ENCODE results near the gene SFMBT2.
A peak's percentile ranks its signal among the peaks of the same experiment; 100 is the strongest.

The SFMBT2 gene

DNA sequence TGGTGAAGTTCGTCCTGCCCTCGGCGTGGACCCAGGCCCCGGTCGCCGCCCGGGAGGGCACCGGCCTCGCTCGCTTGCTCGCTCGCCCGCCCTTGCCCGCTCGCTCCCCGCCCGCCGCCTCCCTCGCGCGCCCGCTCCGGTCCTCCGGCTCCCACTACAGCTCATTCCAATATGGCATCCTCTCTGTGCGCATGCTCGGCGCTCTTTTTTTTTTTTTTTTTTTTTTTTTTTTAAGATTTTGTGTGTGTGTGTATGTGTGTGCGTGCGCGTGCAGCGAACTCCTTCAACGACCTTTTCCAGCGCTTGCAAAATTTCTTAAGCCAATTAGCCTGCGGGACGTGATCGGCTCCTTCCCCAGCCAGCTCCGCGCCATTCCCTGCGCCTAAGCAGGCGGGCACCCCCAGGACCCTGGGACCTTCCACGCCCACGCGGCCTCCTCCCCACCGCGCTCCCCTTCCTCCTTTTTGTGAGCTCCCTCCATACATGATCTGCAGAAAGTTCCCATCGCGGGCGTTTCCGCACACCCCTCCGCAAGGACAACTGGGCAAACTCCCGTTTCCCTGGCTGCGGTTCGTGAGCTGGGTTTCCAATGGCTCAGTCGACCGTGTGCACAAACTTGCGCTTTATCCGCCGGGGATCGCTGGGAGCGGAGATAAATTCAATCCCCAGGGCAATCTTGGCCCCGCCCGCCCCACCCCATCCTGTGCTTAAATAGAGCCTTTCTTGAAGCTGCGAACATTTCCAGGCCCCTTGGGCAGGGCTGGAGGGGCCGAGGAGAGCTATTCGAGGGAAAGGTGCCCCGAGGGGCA, at the start of gene SFMBT2:
Gene SFMBT2, minus strand, starts transcription at position 173 of the 809 bp plus-strand sequence. CDS start 29,136 bp downstream, outside the sequence.
- DNase-seq, result peak; percentile 72

DNA sequence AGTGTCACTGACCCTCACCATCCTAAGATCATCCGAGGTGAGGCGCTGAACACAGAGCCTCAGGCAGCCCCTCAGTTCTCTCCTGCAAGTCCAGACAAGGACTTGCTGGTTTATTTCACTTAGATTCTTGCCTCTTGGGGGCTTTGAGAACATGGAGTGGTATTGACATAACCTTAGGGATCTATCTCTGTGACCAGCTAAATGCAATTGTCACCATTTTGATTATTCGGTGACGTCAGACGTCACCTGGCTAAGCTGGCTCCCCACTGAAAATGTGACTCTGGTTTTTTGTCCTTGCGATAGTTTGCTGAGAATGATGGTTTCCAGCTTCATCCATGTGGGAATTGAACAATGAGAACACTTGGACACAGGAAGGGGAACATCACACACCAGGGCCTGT, 49.2 kb upstream of the SFMBT2 start:
- no peak for DNase-seq

DNA sequence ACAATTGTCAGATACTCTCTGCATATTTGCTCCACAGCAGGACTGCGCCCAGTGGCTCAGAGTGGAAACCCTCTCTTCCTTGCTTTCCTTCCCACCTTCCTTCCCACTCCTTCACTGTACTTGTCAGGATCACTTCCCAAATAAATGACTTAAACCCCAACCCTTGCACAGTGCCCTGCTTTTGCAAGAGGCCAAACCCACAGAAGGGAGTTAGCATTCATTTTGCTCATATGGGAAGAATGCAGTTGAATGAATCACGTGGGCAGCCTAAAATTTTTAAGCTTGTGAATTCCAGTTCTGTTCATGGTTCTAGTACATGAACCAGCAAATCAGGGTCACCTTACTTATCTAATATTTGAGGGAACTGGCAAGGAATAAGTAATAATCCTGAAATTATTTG, 47.7 kb upstream of the SFMBT2 start:
- no peak for DNase-seq

DNA sequence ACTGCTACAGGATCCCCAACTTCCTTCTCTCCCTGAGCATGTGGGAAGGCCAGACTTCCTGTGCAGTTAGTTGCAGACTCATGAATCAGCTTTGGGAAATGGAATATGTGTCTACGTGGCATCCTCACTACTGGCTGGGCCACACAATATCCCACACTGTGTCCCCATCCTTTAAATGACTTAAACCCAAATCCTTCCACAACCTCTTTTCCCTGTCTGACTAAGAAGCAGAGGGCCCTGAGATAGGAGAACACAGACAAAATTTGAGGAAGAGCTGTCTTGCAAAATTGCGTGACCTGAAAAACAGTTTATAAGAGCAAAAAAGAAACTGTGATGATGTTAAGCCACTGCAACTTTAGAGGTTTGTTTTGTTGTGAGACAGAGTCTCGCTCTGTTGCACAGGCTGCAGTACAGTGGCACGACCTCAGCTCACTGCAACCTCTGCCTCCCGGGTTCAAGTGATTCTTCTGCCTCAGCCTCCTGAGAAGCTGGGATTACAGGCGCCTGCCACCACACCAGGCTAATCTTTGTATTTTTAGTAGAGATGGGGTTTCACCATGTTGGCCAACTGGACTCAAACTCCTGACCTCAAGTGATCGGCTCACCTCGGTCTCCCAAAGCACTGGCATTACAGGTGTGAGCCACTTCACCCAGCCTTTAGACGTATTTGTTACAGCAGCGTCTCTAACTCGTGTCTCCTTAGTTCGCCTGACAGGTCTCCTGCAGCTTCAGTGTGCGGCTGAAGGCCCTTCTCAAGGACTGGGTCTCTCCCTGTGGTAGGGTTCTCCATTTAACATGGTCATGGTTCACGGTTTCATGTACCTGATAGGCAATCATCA, 46.9 kb upstream of the SFMBT2 start:
- no peak for DNase-seq

DNA sequence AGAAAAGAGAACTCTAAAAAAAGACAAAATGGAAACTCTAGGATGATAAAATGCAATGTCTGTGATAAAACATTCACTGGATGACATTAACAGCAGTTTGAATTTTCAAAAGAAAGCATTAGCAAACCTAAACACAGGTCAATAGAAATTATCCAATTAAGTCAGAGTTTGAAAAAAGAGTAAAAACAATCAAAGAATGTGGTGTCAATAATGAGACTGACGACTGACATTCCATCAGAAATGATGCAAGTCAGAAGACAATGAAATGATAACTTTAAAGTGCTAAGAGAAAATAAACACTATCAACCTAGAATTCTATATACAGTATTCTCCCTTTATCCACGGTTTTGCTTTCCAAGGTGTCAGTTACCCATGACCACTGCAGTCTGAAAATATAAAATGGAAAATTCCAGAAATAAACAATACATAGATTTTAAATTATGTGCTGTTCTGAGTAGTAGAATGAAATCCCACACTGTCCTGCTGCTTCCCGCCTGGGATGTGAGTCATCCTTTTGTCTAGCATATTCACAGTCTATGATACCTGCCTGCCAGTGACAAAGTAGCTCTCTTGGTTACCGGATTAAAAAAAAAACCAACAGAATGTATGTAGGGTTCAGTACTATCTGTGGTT, 38.3 kb upstream of the SFMBT2 start:
- no peak for DNase-seq

DNA sequence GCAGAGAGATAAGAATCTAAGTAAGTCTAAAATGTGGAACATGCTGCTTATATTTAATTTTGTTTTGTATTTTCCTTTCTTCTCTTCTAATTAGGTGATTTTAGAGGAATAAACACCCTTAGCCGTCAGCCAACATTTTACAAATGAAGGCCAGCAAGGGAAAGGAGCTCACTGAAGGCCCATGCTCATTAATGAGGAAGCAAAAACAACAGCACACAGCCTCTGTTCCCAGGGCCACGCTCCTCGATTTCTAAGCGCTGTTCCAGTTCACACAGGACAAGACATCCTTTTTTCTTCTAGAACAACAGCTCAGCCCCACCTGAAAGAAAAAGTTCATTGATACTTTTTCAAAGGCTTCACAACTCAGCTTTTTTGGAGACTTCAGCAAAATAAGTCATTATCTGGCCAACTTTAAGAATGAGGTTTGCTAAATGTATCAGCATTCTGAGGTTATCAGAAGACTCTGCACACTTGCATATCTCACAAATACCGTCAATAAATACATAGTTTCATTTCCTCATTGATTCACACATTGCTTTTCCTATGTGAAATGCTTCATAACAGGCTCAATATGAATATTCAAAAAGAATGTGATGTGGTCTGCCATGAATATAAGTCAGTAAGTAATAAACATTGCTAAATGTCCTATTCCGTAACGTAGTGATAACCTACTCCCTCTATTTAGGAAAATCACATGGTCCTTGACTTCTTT, 34.8 kb upstream of the SFMBT2 start:
- no peak for DNase-seq

DNA sequence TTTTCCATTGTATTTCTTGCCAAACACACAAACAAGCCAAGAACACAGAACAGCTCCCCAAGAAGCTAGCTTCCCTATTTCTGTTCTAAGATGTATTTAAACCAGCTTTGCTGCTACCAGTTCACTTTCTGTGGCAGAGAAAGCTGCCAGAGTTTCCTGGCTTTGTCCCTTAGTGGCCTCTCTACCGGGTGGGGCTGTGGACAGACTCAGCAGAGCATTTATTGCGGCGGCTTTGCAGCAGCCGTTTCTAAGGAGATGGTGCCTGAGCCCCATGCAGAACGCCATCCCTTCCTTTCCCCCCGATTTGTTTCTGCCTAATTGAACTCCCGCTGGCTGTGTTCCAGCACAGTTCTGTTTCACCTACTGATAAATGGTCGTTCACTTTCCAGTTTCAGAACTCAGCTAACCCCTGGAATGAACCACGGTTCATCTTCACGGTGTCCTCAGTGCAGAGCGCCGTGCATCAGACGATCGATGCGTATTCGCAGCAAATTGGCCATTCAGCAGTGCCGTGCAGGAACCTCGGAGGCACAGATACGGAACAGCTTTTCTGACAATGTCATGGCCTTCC, 33.8 kb upstream of the SFMBT2 start:
- DNase-seq, result no peak

DNA sequence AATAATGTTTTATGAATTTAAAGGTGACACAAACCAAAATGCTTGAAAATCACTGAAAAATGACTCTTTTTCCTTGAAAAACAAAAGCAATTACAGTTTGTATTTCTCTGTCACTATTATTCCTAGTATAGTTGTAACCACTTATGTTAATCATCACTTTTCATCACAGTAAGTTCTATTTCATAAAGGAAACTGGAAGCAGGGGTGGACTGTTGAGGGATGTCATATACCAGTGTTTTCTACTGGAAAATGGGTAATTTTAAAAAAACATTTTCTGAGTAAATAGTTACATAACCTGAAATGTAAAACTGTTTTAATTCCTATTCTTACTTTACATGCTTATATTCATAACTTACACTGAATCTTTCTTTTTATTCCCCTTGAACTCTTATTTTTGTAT, 32.2 kb upstream of the SFMBT2 start:
- DNase-seq, result no peak

DNA sequence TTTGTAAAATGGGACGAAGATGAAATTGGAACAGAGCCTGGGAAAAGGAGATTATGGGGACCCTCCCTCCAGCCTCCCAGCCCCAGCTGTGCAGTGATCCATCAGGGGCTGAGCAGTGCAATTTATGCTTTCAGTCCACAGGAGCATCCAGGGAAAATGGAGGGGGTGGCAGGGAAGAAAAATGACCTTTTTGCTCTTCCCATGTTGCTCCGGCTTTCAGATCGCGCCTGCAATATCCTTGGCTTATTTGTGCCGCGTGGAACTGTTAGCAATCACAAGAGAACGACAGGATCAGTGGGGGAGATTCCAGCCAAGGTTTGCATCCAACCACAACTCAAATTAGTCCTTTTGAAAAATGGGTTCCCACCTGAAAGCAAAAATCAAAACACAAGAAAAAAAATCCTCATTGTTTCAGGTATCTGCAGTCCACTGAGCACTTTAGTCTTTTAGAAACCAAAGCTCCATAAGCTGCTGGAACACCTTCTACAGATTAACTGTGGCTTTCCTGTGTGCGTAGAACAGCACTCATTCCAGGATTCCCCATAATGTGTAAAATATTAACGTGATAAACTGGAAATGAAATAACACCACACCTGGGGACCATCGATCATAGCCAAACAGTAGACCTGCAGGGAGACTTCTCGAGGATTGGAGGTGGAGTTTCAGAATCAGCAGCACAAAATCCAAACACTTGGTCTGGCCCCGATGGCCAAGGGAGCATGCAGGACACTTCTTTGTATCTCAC, 30.7 kb upstream of the SFMBT2 start:
- DNase-seq, result no peak

DNA sequence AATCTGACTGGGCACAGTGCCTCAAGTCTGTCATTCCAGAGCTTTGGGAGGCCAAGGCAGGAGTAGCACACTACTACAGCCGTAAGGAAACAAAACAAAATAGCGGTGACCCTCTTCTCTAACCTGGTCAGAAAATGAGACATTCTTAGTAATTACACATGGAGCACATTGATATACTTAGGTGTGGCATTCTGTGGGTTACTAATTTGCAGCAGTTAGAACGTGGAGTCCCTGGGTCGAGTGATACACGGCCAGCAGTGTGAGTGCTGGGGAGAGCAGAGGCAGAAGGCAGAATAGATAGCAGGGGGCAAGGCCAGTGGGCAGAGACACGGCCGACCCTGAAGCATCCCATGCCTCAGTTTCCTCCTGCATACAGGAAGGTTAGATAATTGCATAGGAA, 28.9 kb upstream of the SFMBT2 start:
- DNase-seq, result no peak

DNA sequence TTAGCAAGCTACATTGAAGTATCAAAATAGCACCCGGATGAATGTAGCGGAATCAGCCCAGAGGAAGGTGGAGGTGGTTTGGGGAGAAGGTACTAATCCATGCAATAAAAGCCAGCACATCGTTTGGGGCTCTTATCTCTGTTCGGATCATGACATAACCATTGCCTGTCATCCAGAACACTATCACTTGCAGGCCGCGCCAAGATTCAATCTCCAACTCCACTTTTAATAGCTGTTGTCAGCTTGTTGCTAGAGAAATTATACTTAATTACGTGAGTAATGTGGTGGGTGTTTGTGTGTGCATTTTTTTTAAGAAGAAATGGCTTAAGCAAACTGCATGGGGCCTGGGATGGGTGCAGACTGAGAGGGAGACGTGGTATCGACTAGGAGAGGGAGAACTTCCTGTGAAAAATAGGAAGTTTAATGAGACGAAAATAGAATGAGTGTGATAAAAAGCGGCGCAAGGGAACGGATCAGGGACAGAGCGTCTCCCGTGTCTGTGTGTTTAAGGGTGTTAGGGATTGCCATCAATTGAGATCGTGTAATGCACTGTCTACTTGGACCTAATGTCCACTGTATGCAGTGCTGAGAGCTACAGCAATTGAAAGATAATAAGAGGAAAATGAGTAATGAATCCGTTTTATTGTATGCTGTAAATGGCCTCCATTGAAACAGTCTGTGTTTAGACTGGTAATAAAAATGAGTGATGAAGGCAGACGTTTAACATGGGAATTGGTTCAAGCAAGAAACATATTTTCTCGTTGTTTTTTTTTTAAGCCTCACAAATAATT, 27.6 kb upstream of the SFMBT2 start:
- no peak for DNase-seq

DNA sequence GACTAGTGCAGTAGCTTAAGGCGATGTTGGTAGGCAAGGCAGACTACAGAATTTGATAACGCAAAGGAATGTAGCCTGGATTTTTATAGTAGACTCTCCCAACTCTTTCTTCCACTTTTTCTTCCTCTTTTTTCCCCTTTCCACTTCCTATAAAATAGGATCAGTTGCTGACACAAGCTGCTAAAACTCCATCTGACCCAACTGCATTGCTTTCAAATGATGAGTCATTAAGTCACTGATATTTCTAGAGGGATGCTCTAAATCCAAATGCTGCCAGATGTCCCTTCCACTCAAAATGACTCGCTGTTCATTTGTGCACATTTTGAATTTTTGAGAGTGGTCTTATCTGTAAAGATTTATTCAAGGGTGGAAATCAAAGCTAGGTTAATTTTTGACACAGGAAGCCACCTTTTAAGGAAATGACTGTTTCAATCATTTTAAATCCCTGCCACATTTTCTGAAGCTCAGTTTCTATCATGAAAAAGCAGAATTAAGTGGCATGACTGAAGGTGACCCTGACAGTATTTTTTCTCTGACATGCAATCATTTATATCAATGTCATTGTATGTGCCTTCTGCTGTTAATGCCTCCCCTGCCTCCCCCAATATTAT, 25.8 kb upstream of the SFMBT2 start:
- DNase-seq, result no peak

DNA sequence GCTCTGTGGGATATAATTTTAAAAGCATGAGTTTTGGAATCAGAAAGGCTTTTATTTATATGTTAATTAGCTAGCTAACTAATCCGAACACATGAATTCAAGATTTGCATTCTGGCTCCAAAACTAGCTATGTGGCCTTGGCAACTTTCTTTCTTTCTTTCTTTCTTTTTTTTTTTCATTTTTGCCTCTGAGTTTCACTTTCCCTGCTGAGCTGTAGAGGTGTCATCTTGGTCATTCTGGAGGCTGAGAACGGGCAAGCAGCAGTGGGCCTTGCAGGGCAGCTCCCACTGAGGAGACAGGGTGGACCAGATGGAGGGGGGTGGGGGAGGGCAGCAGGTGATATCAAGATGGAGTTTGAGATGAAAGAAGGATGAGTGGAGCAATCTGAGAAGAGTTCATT, 24.8 kb upstream of the SFMBT2 start:
- DNase-seq, result no peak

DNA sequence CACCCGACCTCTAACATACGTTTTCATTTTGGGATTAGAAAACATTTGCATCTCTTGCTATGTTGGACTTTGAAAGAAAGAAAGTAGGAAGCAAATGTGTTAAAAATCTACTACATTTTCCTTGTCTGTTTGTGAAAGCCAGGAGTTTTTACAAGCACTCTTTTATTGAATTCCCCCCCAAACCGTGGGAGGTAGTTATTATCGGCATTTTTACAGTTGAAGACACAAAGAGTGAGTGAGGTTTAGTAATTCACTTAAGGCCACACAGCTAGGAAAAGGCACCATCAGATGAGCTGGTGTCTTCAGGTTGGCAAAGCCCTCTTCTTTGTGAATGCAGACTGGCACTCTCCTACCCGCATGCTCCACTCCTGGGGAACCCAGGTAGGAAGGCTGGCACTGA, 23.5 kb upstream of the SFMBT2 start:
- DNase-seq, result no peak

DNA sequence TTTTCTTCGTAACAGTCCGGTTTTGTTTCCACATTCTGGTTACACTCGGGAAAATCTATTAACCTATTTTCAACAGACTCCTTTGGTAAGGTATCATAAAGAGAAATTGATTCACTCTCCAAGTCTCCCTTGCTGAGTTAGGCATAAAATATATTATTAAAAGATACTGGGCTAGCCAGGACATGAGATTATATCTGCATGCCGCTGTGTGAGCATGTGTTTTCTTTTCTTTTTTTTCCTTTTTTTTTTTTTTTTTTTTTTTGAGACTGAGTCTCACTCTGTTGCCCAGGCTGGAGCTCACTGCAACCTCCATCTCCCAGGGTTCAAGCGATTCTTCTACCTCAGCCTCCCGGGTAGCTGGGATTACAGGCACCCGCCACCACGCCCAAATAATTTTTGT, 23.0 kb upstream of the SFMBT2 start:
- DNase-seq, result no peak

DNA sequence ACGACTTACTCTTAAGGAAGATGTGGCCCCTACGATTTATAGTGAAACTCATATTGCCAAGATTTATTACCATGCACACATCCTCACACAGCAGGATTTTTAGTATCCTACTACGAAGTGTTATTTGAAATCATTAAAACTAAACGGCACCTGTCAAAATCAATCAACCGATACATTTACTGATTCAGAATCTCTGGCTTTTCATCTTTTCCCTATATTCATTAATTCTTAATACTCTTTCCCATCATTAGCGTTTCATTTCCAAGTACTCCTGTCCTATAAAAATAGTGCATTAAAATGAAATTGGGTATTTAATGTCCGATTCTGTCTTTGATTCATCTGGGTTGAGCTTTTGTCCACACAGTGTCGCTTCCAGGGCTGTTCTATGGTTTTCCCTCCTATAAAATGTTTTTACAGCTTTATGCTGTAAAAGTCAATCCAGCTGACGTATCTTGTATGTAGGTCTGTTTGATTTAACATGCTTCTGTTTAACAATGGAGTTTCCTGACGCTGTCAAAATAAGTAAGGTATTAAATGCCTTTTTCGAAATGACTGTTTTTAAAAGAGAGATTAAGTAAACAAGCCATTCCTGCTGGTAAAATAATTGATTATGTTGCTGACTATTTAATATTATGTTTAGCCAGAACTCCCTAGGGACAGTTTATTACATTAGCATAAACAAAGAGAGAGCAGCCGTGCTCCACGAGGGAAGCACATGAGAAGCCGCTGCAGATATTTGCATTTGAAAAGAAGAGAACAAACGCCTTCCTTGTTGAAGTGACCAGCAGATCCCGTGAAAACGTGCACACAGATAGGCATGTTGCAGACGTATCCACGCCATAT, 22.3 kb upstream of the SFMBT2 start:
- no peak for DNase-seq

DNA sequence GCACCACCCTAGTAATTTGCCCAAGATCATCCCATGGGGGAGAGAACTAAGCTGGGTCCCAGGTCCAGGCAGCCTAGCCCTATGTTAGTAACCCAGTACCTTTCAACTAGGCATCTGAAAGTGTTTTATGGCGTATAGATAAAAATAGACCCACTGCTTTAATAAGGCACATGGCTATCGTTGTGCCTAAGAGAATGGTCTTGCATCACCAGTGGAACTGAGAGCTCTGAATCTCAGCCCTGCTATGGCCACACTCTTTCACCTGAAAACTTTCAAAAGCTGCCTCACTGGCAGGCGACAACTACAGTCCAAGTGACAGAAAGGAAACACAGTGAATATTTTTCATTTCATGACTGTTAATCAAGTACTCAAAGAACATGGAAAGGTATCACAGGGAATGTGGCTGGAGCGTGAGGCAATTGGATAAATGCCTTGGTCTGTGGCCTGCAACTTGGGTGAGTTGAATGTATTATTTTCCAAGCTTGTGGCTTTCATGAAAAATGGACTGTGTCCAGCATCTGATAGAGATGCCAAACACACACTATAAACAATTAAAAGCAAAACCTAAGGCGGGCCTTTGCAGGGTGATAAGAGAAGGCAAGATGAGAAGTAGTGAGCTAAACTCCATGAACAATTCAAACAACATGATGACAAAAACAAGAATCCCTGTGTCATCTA, 18.0 kb upstream of the SFMBT2 start:
- DNase-seq, result no peak

DNA sequence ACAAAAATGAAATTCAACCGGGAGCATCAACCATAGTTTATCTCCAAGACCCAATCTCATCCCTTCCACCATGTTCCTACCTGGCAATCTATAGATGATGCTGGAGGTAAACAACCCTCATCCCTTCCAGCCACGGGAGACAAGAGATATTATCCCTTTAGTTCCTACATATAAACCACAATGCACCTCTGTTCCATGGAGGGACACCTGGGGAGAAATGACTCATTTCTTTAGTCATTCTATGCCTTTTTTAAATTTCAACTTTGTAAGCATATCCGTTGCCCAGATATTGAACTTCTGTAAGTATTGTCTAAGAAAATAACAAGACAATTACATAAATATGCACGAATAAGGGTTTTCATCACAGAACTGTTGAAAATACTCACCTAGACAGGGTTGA, 15.5 kb upstream of the SFMBT2 start:
- DNase-seq, result no peak

DNA sequence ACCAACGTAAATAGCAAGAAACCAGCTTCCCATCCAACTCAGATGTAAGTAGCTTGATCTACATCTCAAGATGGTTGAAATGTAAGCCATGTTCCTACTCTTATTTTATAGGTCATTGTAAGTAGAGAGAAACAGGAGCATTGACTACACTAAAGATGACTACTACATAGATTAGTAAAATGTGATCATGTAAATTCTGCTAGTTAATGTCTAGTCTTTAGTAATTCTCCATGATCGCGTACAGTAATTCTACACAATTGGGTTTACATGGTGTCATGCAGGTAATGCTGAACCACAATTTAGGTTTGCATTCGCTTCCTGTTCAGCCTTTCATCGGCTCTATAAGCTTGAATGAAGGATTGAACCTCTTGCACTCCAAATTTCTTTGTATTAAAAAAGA, 14.9 kb upstream of the SFMBT2 start:
- no peak for DNase-seq
